Activated naive CD4-positive, alpha-beta T cell treated with anti-CD3 and anti-CD28 coated beads, Interleukin-2, amount 10 ng/mL, durations not matched to agents 7 days and 5 days (primary cell): Measurements from ENCODE around the gene ARHGEF28.

Source experiments
- CTCF ChIA-PET: fragments of 350-600 bp; sonication (Branson Sonifier 250); formaldehyde crosslinking; loops from one replicate; lab custom pipeline; 2021; ENCODE audit warnings: antibody characterized with exemption; lab: Charles Lee
- DNase-seq: peaks from one replicate; pipeline ENCODE4 v3.0.0-alpha.2; 2020
- H3K27ac Mint-ChIP-seq: one replicate; pipeline ENCODE4 v1.8.0; 2021; ENCODE audit warnings: mild to moderate bottlenecking, moderate library complexity, mixed read lengths
- H3K27me3 Mint-ChIP-seq: one replicate; pipeline ENCODE4 v1.8.0; 2021; ENCODE audit warnings: mild to moderate bottlenecking, mixed read lengths
- H3K36me3 Mint-ChIP-seq: one replicate; pipeline ENCODE4 v1.8.0; 2021; ENCODE audit warnings: mixed read lengths
- H3K4me1 Mint-ChIP-seq: one replicate; pipeline ENCODE4 v1.8.0; 2021; ENCODE audit warnings: mixed read lengths
- H3K4me3 Mint-ChIP-seq: one replicate; pipeline ENCODE4 v1.8.0; 2021; ENCODE audit warnings: mild to moderate bottlenecking, moderate library complexity, mixed read lengths
- H3K9me3 Mint-ChIP-seq: one replicate; pipeline ENCODE4 v1.8.0; 2021; ENCODE audit warnings: mixed read lengths

The ARHGEF28 gene

DNA sequence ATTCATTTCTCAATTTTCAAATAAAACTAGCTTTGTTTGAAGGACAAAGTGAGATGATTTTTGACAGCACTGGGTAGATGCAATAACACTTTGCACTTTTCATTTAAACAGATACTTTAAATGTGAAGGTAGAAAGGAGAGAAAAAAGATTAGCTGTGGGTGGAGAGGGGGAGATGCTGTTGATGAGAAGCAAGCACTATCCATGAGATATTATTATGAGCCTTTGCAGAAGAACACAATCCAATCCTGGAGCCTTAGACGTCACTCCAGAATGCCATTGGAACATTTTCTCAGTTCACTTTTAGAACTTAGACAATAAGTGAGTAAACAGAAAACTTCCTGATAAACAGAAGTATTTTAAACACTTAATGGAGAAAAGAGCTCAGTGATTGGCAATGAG, 351.1 kb downstream of the ARHGEF28 start:
- CTCF ChIA-PET, result no interaction called here
- Mint-ChIP-seq H3K27ac (no peak overlapping the region), H3K27me3 (no peaks in the 10 kb centered on the region), H3K9me3 (no peaks in the 10 kb centered on the region), H3K4me3 (no peak overlapping the region), H3K4me1 (no peaks in the 10 kb centered on the region), H3K36me3 (no peaks in the 10 kb centered on the region)
- no peak for DNase-seq

DNA sequence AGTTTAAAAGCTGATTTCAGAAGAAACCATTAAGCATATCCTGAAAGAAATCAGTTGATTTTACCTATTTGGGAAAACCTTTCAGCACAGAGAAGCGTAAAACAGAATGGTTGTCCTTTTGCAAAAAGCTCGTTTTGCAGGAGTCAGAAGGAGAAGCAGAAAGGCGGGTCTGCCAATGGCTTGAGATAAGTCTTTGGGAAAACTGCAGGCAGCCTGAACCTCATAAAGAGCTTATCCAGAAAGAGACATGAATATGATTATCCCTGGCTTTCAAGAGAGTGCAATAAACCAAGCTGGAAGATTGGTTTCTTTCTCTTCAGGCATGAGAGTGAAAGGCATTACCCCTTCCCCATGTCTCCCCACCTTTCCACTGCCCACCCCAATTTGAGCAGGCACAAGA, 353.3 kb downstream of the ARHGEF28 start:
- Mint-ChIP-seq H3K4me3 (no peak overlapping the region), H3K36me3 (no peaks in the 10 kb centered on the region), H3K4me1 (no peaks in the 10 kb centered on the region), H3K9me3 (no peaks in the 10 kb centered on the region), H3K27me3 (no peaks in the 10 kb centered on the region), H3K27ac (no peak overlapping the region)
- CTCF ChIA-PET, result no interaction called here
- no peak for DNase-seq

DNA sequence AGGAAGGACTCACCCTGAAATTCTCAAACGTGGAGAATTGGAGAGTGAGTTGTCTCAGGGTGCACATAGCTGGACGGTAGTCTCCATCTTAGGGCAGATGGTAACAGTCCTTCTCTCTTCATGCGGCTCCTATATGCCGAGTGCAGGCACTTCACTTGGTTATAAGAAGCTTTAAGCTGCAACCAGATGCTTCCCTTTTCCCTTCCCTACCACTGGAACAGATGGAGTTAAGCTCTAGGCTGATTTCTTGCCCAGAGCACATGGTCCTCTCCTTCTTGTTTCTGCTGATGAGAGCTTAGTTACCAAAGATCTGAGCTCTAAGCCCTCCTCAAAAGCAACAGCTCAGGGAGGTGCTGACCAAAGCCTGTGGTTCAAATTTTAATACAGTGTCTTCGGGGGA, 355.7 kb downstream of the ARHGEF28 start:
- Mint-ChIP-seq H3K27ac (no peak overlapping the region), H3K27me3 (peaks cover 3% of the 10 kb centered on the region), H3K9me3 (no peaks in the 10 kb centered on the region), H3K4me1 (no peaks in the 10 kb centered on the region), H3K4me3 (no peak overlapping the region), H3K36me3 (no peaks in the 10 kb centered on the region)
- CTCF ChIA-PET, result no interaction called here
- no peak for DNase-seq

DNA sequence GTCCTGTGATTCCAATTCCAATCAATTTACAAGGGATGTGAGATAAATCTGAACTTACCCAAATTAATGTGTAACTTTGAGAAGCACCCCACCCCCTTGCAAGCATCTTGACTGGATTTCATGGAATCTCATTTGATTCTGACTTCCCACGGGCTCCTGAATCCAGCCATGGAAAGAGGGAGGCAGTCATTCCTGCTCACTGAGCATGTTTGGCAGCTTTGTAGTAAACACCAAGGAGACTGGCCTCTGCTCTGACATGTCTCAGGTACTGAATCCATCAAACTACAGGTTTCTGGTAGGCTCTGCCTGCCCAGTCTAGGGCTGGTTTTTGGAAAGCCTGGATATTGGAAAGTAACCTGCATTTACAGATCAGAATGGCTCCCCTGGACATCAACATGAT, 357.6 kb downstream of the ARHGEF28 start:
- Mint-ChIP-seq H3K9me3 (no peaks in the 10 kb centered on the region), H3K4me1 (no peaks in the 10 kb centered on the region), H3K27me3 (peaks cover 3% of the 10 kb centered on the region), H3K27ac (no peak overlapping the region), H3K4me3 (no peak overlapping the region), H3K36me3 (no peaks in the 10 kb centered on the region)
- no peak for DNase-seq
- CTCF ChIA-PET, result no interaction called here

DNA sequence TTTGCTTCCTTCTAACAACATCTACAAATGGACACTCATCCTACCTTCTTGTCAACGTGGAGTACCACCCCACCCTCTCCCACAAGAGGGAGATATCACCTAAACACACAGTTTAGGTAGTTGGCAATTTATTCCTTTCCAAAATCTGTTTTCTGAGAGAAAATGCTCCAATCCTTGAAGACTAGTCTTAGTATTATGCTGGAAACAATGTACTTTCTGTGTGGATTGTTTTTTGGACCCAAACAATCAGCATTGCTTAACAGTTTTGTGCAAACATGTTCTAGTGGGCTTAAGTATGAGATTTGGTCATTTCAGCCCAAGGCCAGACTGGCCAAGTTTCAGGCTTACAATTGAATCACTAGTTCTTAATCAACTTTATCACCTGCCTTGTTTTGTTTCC, 359.1 kb downstream of the ARHGEF28 start:
- H3K27ac Mint-ChIP-seq, result no peak overlapping the region
- CTCF ChIA-PET, result no interaction called here
- H3K36me3 Mint-ChIP-seq, result no peaks in the 10 kb centered on the region
- DNase-seq, result no peak
- peaks cover 3% of the 10 kb centered on the region for H3K27me3 Mint-ChIP-seq
- no peak overlapping the region for H3K4me3 Mint-ChIP-seq
- no peaks in the 10 kb centered on the region for H3K9me3 Mint-ChIP-seq
- no peaks in the 10 kb centered on the region for H3K4me1 Mint-ChIP-seq

DNA sequence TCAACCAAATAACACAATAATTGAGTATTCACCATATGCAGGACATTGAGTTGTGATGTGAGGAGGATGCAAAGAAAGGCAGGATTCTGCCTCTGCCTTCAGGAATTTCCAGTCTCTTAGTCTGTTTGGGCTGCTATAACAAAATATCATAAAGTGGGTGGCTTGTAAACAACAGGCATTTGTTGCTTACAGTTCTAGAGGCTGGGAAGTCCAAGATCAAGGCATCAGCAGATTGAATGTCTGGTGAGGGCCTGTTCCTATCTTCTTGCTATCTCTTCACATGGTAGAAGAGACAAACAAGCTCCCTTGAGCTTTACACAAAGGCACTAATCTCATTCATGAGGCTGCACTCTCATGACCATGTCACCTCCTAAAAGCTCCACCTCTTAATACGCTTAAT, 360.7 kb downstream of the ARHGEF28 start:
- CTCF ChIA-PET, result no interaction called here
- DNase-seq, result no peak

DNA sequence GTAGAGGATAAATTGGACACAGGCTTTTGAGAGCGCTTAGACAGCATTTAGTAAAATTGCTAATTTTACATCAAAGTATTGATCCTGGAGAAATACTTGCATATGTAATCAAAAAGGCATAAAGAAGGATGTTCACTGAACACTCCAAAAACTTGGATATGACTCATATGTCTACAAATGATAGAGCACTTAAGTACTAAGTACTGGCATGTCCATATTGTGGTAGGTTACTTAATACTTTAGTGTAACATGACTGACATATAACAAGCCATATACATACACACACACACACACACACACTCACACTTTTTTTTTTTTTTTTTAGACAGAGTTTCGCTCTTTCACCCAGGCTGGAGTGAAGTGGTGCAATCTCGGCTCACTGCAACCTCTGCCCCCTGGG, 361.9 kb downstream of the ARHGEF28 start:
- no peak for DNase-seq
- Mint-ChIP-seq H3K27me3 (peaks cover 3% of the 10 kb centered on the region), H3K9me3 (no peaks in the 10 kb centered on the region), H3K4me3 (no peak overlapping the region), H3K27ac (no peak overlapping the region), H3K36me3 (no peaks in the 10 kb centered on the region), H3K4me1 (no peaks in the 10 kb centered on the region)
- CTCF ChIA-PET, result no interaction called here

More for the DNA sequence above, 360.7 kb downstream of the ARHGEF28 start:
- Mint-ChIP-seq H3K4me3 (no peak overlapping the region), H3K27me3 (peaks cover 3% of the 10 kb centered on the region), H3K4me1 (no peaks in the 10 kb centered on the region), H3K9me3 (no peaks in the 10 kb centered on the region), H3K27ac (no peak overlapping the region), H3K36me3 (no peaks in the 10 kb centered on the region)

DNA sequence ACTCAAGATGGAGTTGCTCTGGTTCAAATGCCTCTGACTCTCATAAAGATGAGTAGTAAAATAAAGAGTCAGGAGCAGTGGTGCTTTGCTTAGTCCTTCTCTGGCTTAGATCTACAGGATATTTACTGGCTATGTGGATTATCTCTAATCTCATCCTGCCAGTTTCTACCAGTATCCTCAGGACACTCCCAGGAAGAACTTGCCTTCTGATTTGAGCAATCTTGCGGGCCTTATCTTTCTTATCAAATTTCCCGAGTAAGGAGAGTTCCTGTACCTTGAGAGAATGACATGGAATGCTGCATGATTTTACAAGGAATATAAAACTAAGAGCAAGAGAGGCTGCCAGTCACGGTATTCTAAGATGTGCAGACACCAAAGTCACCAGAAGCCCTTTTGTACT, 364.0 kb downstream of the ARHGEF28 start:
- Mint-ChIP-seq H3K4me1 (no peaks in the 10 kb centered on the region), H3K9me3 (no peaks in the 10 kb centered on the region), H3K27me3 (peaks cover 3% of the 10 kb centered on the region), H3K36me3 (no peaks in the 10 kb centered on the region), H3K27ac (no peak overlapping the region), H3K4me3 (no peak overlapping the region)
- CTCF ChIA-PET, result no interaction called here
- DNase-seq, result no peak
